Lower leg skin (tissue), 3 donors: ENCODE data around the gene DDT.
"Not testable (repeated sequence)": the region's sequence is repeated elsewhere in the genome, so short reads cannot be mapped to it uniquely, and the experiment has no call there.

Source experiments
- POLR2A ChIP-seq, 2 donors: fragments of 450-650 bp; IDR thresholded peaks; one replicate each; pipeline ENCODE4 v1.6.1; 2016 to 2017; ENCODE audit warnings: antibody characterized with exemption in 2 of 2, mild to moderate bottlenecking in 1 of 2, moderate library complexity in 1 of 2
- TF ChIP-seq, protein P1 (sequence below), 3 donors: fragments of 450-650 bp; IDR thresholded peaks; one replicate each; pipeline ENCODE4 v1.5.1; 2016; ENCODE audit warnings: antibody characterized with exemption in 3 of 3, mild to moderate bottlenecking in 3 of 3, moderate library complexity in 2 of 3

GRCh38 chr22:23954991-23955305 is 19.3 kb downstream of the DDT start:
- TF ChIP-seq, protein P1, sequence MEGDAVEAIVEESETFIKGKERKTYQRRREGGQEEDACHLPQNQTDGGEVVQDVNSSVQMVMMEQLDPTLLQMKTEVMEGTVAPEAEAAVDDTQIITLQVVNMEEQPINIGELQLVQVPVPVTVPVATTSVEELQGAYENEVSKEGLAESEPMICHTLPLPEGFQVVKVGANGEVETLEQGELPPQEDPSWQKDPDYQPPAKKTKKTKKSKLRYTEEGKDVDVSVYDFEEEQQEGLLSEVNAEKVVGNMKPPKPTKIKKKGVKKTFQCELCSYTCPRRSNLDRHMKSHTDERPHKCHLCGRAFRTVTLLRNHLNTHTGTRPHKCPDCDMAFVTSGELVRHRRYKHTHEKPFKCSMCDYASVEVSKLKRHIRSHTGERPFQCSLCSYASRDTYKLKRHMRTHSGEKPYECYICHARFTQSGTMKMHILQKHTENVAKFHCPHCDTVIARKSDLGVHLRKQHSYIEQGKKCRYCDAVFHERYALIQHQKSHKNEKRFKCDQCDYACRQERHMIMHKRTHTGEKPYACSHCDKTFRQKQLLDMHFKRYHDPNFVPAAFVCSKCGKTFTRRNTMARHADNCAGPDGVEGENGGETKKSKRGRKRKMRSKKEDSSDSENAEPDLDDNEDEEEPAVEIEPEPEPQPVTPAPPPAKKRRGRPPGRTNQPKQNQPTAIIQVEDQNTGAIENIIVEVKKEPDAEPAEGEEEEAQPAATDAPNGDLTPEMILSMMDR (IDR thresholded peaks at IDR 0.05): not testable (repeated sequence)
- TF ChIP-seq POLR2A (IDR thresholded peaks at IDR 0.05): not testable (repeated sequence)
